ENCODE data around the gene ACADVL. TPM values are rescaled to one million over a fixed set of nuclear protein-coding genes. Genes with fewer than 3 reads are reported as not detected.

ACADVL gene
- total RNA-seq, 1 donor from 2014 or later: 914 TPM

GRCh38 chr17:7250695-7251627 is 31.2 kb downstream of the ACADVL start:
- no peak for DNase-seq (ENCODE audit: low spot score)

GRCh38 chr17:7251661-7252175 is 32.0 kb downstream of the ACADVL start, which contains the start of gene CTDNEP1:
TSS of gene CTDNEP1 (minus strand) at chr17:7251734. CDS start at chr17:7251296, 438 bp downstream.
- peak; percentile 99 for DNase-seq (ENCODE audit: low spot score)

- peak; percentile 94 for DNase-seq (ENCODE audit: low spot score)
These were observed 32.7 kb downstream of the ACADVL start, which contains the start of gene ELP5 for GRCh38 chr17:7252176-7253043. TSS of gene ELP5 (plus strand) at chr17:7252215. CDS start at chr17:7252551, 336 bp downstream.

GRCh38 chr17:7253082-7253481 is 33.3 kb downstream of the ACADVL start:
- no peak for DNase-seq (ENCODE audit: low spot score)

- no peak for DNase-seq (ENCODE audit: low spot score)
These were observed 34.8 kb downstream of the ACADVL start for GRCh38 chr17:7254511-7254910.

GRCh38 chr17:7256766-7257456 is 37.2 kb downstream of the ACADVL start:
- no peak for DNase-seq (ENCODE audit: low spot score)

GRCh38 chr17:7258731-7259554 is 39.2 kb downstream of the ACADVL start:
- no peak for DNase-seq (ENCODE audit: low spot score)

- no peak for DNase-seq (ENCODE audit: low spot score)
These were observed 39.8 kb downstream of the ACADVL start for GRCh38 chr17:7259555-7259889.

GRCh38 chr17:7260151-7260550 is 40.4 kb downstream of the ACADVL start:
- no peak for DNase-seq (ENCODE audit: low spot score)

- no peak for DNase-seq (ENCODE audit: low spot score)
These were observed 41.1 kb downstream of the ACADVL start for GRCh38 chr17:7260651-7261378.

GRCh38 chr17:7261379-7262191 is 41.8 kb downstream of the ACADVL start:
- DNase-seq (ENCODE audit: low spot score): no peak

GRCh38 chr17:7262192-7262934 is 42.6 kb downstream of the ACADVL start, which contains the start of gene CLDN7:
TSS of gene CLDN7 (minus strand) at chr17:7262478. CDS start at chr17:7262043, 435 bp downstream.
- DNase-seq (ENCODE audit: low spot score): peak; percentile 84

- peak; percentile 57 for DNase-seq (ENCODE audit: low spot score)
These were observed 43.4 kb downstream of the ACADVL start for GRCh38 chr17:7262935-7263800.

- no peak for DNase-seq (ENCODE audit: low spot score)
These were observed 44.0 kb downstream of the ACADVL start for GRCh38 chr17:7263801-7264078.

GRCh38 chr17:7266784-7267183 is 47.0 kb downstream of the ACADVL start:
- no peak for DNase-seq (ENCODE audit: low spot score)

Data from mucosa of gallbladder (tissue), 1 donor.